HG03097 (cell line): ENCODE results near the gene USH2A.

Experiments
- ATAC-seq: cut with Tn5 transposase; IDR thresholded peaks from one replicate; pipeline ENCODE4 v1.9.1; 2021; ENCODE audit not compliant: unreplicated experiment, low FRiP score

Gene USH2A

DNA sequence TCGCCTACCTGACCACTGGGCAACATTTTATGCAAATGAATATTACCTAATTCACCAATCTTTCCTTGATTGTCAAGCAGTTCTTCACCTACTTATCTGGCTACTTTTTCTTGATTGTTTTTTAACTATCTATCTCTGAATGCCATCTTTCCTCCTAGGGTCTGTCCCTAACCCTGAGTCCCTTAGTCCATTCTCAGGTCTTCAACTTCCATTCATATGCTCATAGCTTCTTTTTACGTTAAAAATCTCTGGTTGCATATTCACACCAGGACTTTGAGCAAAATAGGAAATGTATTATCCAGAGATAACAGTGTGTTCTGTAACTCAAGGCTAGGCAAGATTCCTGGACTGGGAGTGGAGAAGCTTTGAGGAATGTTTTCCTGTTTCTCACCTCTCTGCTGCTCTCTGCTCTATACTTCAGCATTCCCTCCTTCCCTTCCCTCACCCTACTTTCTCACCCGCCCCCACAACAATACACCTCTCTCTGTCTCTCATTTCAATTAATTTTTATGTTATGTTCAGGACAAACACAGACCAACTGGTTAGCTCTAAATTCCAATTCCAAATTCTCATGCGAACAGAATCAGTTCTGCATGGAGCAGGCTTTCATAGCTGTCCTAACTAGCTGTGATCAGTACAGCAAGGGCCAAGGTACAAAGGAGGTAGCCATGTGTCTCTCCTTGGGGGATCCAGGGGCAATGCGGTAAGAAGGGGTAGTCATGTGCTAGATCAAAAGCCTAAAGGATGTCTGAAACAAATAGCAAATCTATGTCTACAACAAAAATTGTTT, 278.4 kb downstream of the USH2A start:
- ATAC-seq, result no peak

DNA sequence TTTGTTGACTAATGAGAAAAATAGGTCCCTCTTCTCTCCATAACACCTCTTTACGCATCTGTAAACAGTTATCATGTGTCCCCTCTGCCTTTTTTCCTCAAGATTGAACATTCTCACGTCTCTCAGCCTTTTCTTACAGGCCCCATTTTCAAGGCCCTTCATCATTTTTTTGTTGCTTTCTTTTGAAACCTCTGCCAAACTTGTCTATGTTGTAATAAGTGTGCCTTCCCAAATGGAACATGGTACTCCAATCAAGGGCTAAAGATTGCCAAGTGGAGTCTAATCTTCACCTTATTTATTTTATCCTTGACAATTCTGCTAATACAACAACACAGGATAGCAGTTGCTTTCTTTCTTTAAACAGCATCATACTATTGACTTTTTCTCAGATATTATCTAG, 280.3 kb downstream of the USH2A start:
- no peak for ATAC-seq

DNA sequence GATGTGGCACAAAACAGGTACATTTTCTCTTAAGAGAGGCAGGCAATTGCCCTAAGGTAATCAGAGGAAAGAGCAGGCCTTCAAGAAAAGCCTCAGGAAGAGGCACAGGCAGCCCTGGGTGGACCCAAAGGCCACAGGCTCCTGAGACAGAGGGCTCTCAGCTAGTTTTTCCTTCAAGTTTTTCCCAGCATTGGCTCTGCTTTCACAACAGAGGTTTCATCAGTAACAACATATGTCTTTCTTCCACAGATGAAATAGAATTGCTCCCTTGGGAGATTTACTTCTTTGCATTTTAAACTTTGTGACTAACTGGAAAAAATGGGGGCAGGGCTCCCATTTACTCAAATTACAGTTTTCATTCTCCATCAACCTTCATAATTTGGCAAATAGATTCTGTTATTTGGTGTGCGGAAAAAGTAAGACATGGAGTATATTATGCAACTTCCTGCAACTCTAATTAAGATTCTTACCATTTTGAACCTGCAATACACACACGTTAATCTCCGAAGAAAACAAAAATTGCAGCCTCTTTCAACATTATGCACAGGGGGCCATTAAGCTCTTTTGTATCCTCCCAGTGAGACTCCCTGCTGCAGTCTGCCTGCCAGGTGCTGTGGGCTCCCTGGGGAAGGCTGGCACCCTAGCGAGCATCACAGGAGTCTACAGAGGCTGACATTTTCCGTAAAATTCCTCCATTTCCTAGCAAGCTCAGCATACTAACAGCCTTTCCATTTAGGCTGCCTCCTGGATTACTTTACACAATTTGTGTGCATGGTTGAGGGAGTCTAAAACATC, 282.3 kb downstream of the USH2A start:
- ATAC-seq, result no peak

DNA sequence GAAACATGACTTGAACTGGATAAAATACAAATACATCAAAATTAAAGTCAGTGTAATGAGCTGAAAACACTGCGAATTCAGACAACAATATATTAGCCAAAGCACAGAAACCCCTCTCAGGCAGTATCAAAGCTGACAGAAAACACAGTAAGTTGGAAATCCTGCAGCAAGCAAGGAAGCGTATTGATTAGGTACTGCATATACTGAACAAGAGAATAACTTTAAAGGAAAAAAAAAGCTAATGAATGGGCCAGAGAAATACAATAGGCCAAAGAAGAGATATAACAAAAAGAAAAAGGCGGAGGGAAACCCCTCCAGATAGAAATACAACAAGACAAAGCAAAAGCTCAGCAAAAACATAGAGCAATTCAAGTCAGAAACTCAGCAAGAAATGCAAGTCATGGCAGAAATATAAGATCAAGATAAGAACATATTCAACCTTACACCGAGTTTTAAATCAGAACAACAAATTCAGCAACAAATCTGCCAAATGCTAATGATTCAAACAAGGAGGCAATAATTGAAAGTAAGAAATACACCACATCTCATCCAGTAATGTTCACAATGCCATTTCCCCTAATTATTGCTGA, 299.0 kb downstream of the USH2A start:
- no peak for ATAC-seq

DNA sequence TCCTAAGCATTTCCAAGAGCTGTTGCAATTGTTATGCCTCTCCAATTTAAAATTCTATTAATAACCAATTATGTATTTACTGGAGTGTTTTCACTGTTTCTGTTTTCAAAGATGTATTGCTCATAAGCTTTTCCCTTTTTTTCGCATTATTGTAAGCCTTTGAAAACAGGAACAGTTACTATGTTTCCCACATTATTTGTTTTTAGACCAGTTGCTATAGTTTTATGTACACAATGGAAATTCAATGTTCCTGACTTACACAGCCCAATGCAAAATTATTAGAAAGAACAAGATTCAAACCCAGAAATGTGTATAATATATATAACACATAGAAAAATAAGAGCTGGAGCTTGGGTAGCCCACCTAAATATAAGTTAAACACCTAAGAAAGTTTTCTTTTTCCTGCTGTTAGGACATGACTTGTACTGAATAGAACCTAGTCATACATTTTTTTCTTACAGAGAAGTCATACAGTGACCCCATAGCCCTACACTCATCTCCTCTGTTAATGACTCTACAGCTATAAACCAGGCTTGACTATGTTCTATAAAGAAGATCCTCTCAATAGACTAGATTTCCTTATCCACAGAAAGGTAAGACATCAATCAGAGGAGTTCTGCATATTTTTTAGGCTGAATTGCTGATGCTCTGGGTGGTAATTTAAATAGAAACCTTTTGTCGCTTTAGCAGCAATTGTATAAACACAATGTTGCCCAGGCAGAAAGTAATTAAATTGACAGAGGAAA, 299.6 kb downstream of the USH2A start:
- no peak for ATAC-seq

GRCh38 chr1:216119600-216119999, 303.6 kb downstream of the USH2A start:
- ATAC-seq, result no peak

DNA sequence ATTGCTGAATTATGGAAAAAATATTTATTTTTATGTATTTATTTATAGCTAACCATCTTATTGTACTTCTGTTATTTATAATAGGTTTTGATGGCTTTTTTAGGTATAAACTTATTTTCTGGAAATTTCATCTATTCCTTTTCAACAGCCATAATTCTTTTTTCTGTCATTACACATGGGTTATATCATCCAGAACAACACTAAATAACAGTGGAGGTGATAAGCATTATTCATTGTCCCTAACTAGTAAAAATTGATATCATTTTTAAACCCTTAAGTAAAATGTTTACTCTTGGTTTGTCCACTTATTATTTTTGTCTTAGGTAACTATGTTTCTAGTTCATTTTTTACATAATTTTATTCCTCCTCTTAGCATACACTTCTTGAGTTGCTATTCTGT, 309.1 kb downstream of the USH2A start:
- ATAC-seq, result no peak

DNA sequence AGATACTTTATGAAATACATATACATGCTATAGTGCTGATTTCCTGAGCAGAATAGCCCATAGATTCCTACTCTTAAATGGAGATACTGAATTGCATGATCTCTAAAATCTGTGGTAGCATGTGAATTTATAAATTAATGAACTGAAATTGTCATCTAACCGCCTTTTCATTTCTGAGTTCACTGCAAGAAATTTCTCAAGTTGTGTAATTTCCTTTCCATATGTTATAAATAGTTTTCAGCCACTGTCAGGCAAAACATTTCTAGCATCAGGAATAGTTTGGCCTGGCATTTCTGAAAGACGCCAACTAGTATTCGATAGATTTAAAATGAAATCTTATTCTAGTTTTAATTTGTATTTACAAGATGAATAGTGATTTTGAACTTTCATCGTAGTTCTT, 310.1 kb downstream of the USH2A start:
- ATAC-seq, result no peak

DNA sequence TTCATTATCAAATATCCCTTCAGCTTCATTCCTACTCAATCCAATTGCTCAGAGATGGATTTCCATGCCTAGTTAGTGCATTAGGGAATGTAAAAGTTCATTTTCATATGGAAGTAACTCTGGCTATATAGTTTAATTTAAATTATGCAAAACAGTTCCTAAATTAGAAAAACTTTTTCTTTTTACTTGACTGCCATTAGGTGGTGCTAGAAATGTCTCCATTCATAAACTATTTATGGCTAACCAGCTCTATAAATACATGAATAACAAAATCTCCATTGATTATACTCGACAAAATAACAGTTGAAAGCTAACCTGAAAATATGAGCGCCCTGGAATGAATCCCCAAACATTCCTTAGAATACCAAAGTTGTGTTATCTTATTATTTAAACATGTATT, 311.4 kb downstream of the USH2A start:
- no peak for ATAC-seq

DNA sequence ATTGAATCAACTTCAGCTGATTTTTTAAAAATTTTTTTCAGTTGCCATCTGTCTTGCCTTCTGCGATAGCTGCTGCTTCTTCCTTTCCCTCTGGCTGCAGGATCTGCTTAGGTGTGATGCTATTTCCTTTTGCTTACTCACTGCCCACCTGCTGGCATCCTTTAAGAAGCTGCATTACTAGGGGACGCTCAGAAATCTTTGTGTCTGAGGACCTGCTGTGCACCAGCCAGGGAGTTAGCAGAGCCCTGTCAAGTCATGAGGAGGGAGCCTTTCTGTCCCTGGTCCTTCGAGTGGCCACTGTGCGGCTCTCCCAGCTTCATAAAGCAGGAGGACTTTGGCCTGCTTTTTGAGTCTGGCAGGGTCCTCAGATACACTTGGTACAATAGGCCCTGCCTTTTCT, 327.8 kb downstream of the USH2A start:
- ATAC-seq, result no peak

DNA sequence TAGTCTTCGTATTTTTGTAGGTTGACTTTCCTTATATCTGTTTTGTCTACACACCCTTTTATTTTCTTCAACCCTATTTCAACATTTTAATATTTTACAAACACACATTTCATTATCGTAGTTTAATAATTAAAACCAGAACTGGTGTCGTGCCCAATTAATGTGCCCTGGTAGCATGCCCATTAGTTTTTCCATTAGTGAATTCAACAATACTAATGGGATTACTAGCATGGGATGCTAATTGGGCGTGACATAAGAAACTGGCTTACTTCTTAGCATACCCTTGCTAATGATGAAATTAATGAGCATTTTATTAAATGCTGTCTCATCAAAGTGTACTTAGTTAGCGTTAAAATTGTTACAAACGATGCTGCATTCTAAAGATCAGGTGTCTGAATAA, 332.7 kb downstream of the USH2A start:
- ATAC-seq, result no peak

GRCh38 chr1:216086678-216087077, 336.6 kb downstream of the USH2A start:
- no peak for ATAC-seq

- ATAC-seq, result no peak
Observed at GRCh38 chr1:216081445-216081844, 341.8 kb downstream of the USH2A start.

- no peak for ATAC-seq
Observed at GRCh38 chr1:216076751-216077150, 346.5 kb downstream of the USH2A start.

GRCh38 chr1:216075339-216075738, 347.9 kb downstream of the USH2A start:
- no peak for ATAC-seq

GRCh38 chr1:216073793-216074595, 349.3 kb downstream of the USH2A start:
- ATAC-seq, result no peak

GRCh38 chr1:216071262-216071661, 352.0 kb downstream of the USH2A start:
- ATAC-seq, result no peak

- no peak for ATAC-seq
Observed at GRCh38 chr1:216064643-216065042, 358.6 kb downstream of the USH2A start.

DNA sequence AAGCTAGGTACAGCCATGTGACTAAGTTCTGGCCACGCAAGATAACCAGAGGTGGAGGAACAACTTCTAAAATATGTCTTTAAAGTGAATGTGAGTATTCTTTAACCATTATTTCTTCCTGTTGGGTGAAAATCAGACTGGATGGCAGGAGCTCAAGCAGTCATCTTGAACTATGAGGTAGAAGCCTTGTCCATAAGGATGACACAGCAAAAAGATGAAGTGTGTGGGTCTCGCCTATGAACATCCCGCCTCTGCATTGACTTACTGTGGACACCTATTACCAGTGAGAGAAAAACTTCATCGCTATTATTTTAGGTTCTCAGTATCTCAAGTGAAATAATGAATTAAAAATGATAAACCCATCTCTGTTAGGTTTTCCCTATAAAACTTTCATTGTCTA, 365.3 kb downstream of the USH2A start:
- ATAC-seq, result no peak

GRCh38 chr1:216057063-216057462, 366.2 kb downstream of the USH2A start:
- no peak for ATAC-seq
